NCI-H128 (cell line): ENCODE measurements around the gene NR6A1.

Source experiments
- DNase-seq: peaks from one replicate; lab custom pipeline; 2025; ENCODE audit not compliant: unreplicated experiment; lab: John Stamatoyannopoulos, UW

Gene NR6A1

DNA sequence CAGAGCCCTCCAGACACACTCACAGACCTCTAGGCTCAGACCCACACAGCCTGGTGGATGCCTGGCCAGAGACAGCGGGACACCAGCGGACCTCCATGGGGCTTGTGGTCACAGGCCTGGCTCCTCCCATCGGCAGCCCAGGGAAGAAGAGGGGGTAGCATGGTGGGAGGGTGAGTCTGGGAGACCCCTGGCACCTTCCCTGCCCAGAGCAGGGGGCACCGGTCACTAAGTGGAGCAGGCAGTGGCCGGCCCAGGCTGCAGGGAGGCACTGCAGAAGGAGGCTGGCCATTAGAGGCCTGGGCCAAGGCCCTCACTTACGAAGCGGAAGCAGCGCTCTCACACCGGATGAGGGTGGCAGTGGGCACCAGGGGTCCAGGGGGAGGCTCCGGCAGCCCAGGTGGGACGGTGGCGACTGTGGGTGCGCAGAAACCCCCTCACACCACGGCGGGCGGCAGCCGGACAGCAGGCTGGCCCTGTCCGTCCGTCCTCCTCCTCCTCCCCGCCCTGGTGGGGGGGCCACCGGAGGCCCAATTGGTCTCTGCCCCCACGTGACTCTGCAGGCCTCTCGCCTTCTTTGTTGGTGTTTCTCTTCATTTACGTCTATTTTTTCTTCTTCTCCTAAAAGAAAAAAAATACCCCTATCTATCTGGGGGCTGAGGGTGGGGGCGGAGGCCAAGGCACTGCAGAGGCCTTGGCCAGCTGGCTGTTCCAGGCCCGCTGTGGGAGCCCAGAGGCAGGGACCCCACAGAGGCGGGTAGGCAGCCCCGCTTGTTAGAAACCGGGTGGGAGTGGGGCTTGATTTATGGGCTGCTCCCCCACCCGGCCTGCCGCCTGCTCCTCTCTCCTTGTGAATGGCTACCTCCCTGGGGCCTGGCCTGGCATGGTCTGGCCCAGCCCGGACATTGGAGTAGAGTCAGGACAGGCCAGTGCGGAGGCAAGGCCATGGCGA is 263.9 kb downstream of the NR6A1 start, which contains the start of gene NR5A1:
TSS of gene NR5A1 (minus strand) at position 469 of the 949 bp plus-strand sequence. CDS start 4,004 bp downstream, outside the sequence.
- no peak for DNase-seq

DNA sequence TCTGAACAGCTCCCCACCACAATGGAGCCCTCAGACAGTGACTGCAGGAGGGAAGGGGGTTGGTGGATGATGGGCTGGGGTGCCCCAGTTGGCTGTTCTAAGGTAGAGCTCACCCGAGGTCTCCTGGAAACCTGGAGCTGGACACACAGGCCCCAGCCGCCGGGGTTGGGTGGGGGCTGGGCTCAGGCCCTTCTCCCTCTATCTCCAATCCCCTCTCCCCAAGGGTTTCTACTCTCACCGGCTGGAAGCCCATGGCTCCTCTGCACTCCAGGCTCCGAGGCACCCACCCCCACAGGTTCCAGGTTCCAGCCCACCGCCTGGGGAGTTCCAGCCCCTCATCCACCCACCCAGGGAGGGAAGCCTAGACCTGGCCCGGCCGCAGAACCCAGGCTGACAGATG is 264.7 kb downstream of the NR6A1 start:
- no peak for DNase-seq

DNA sequence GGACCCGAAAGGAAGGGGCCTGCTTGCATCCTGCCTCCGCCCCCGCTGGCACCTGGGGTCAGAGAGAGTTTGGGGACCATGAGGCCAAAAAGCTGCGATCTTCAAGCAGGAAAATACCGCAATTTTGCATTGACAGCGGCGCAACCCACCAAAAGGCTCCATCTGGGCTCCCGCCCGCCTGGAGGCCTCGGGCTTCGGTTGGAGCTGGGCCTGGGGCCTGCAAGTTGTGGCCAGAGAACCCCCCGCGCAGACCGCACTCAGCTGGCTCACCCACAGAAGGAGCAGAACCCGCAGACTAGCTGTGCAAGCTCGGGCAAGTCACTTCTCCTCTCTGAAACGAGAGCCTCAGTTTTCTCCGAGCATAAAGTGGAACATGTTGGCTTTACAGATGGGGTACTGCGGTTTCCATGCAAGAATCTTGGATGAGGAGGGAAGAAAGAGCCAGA is 265.2 kb downstream of the NR6A1 start:
- no peak for DNase-seq

DNA sequence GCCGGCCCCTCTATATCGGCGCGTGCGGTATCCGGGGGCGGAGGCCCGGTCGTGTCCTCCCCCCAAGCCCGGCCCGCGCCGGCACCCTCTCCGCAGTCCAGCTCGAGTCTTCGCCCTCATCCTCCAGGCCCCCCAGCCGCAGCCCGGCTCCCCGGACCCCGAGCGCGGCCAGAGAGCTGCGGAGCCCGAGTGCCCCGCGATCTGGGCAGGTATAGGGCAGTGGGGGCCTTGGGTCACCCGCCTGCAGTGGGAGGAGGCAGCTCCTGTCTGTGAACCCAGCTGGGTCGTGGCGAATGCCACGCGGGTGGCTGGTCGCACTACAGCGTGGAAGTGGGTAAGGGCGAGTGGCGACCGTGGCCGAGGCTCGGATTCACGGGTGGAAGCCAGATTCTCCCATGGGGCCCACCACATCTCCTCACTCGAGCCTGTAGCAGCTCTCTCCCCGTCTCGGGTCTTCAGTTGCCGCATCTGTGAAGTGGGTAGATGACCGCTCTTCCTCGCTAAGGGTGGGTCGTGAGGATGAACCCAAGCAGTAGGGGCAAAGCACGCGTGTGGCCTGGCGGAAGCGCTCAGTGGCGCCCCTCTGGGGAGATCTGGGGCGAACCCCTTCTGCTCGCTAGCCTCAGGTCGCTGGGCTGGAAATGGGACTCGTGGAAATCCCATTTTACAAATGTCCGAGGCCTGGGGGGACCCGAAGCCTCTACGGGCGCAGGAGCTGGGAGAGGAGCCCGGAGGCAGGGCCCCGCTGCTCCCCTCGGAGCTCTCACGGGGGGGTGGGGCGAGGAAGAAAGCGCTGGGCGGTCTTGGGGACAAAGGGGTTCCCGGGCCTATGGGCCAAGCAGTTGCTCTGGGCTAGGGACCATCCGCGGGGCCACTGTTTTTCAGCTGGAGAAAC is 265.9 kb downstream of the NR6A1 start:
- DNase-seq, result no peak

DNA sequence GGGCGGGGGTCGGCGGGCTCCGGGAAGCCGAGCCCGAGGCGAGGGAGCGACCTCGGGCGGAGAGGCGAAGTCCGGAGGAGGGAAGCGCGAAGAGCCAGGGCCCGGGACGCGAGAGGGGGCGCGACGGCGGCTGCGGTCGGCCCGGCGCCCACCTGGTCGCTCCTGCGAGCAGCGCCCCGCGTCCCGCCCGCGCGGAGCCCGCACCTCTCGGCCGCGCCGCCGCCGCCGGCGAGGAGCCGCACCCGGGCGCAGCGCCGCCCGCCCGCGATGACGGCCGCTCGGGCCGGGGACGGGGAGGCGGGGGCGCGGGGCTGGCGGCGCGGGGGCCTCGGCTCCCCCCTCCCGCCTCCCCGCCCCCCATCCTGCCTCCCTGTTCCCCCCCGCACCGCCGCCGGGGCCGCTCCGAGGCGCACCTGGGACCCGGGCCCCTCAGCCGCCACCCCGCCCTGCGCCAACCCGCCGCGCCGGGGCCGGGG is 266.5 kb downstream of the NR6A1 start:
- DNase-seq, result no peak

DNA sequence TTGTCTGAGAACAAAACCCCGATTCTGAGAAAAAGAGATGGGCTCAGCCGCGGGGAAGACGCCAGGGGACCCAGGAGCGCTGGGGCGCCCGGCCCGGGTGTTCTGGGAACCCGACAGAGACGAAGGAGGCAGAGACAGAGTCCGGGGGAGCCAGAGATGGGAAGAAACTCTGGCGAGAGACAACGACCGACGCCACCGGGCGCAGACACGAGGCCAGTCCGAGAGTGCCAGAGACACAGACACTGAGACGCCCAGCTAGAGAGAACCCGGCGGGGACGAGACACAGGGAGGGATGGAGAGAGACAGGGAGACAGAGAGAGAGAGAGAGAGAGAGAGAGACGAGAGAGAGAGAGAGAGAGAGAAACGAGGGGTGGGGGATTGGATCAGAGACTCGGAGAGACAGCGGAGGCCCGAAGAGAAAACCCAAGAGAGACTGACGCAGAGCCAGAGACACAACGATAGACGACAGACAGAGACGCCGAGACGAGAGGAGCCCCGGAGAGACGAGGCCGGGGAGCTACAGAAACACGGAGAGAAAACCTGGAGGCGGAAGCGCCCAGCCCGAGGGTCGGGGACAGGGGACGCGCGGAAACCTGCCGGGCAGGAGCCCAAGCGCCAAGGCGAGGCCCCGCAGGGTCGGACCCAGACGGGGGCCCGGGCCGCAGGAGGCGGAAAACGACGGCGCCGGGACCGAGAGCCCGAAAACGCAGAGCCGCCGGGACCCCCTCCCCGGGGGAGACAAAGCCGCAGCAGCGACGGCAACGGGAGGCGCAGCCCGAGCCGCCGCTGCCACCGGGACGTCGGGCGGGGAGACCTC is 267.2 kb downstream of the NR6A1 start:
- no peak for DNase-seq

DNA sequence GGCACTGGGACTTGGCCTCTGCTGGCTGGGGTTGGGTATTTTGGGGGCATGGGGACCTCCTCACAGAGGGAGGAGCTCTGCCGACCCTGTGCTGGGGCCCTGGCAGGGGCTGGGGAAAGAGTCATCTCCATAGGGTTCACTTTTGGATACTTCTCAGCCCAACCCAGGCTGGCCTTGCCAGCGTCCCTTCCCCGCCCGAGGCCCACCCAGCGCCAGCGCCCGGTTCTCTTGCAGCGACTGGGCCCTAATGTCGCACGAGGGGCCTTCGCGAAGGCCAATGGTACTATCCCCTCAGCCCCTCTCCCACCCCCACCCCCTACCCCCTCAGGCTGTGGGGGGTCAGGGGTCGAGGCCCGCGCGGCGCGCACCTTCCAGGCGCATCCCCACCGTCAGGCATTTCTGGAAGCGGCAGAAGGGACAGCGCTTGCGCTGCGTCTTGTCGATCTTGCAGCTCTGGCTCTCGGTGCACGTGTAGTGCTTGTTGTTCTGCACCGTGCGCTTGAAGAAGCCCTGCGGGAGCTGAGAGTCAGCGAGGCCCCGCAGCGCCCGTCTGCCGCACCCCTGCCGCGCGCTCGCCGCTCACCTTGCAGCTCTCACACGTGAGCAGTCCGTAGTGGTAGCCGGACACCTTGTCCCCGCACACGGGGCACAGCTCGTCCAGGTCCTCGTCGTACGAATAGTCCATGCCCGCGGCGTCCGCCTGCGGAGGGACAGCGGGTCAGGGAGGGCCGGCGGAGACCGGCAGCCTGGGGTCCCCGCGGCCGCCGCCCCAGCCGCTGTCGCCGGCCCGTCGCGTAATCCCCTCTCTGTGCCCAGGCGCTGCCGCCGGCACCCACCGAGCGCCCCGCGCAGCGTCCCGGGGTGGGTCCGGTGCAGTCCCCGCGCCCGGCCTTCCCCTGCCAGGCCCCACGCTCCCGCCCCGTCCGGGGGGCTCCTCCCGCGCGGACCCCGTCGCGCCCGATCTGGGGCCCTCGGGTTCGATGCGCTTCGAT is 268.1 kb downstream of the NR6A1 start:
- DNase-seq, result no peak

DNA sequence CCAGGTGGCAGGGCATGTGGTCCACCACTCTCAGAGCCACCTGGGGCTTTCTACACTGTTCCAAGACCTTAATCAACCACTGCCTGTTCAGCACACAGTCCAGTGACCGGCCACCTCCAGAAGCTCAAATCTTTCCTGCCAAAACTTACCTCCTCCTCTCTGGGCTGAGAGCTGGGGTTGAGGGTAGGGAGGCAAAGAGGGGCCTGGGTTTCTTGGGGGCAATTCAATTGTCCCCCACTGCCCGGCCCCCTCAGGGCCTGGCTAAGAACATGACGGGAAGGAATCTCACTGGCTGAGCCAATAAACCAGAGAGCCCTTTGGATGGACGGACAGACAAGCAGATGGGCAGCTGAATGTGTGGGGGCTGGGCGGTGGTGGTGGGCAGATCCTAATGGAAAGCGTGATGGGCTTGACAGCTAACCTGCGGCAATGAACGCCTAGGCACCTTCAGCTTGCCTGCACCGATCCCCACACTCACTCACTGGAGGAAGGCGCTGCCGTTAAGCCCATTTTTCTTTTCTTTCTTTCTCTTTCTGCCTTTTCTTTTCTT is 269.3 kb downstream of the NR6A1 start:
- no peak for DNase-seq

DNA sequence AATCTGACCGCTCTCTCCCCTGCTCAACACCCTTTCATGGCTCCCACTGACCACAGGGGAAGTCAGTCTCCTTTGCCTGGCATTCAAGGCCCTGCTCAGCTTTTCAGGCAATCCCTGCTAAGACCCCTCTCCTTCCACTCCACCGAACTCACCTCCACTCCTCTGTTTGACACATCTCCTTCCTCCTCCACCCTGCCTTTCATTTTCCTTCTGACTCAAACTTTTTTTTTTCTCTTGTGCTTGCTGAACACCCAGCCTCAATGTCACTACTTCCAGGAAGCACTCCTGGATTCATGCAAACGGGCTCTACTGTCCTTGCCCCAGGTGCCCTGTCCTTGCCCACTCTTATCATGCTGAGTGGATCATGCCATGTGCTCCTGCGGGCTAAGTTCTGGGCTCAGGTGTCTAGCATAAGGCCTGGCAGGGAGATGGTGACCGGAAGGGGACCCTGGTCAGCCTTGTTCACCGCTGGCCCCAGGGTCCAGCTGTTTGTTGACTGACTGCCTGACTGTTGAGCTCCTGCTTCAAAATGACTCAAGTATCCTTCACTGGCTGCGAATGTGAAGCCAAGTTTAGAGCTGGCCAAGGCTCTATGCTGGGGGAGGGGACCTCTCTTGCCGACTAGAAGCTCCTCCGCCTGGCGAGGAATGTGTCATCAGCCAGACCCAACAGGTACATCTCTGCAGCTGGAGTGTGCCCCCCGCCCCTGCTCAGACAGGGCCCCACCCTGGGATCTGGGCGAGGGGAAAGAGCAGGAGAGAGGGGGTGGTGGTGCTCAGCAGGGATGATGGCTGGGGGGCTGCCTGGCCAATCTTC is 270.1 kb downstream of the NR6A1 start:
- DNase-seq, result no peak

DNA sequence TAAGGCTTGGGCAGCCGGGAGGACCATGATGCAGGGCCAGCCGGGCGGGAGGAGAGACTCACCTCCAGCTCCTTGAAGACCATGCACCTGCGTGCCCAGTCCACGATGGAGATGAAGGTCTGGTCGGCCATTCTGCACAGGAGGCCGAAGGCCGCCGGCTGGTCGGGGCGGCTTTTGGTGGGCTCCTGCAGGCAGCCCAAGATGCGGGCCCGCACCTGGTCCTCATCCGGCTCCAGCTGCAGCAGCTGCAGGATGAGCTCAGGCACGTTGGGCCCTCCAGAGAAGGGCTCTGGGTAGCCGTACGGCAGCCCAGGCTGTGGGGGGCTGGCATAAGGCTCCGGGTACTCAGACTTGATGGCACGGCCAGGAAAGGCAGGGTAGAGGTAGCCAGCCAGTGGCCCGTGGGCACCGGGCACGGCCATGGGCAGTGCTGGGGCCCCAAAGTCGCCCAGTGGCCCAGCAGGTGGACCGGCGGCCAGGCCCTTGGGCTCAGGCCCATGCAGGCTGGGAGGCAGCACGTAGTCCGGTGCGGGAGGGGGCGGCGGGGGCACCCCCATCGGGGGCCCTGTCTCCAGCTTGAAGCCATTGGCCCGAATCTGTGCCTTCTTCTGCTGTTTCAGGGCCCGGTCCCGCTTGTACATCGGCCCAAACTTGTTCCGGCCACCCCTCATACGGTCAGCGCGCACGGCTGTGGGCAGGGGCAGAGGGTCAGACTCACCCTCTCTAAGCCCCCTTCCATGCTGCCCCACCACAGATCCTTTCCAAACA is 270.9 kb downstream of the NR6A1 start:
- no peak for DNase-seq

DNA sequence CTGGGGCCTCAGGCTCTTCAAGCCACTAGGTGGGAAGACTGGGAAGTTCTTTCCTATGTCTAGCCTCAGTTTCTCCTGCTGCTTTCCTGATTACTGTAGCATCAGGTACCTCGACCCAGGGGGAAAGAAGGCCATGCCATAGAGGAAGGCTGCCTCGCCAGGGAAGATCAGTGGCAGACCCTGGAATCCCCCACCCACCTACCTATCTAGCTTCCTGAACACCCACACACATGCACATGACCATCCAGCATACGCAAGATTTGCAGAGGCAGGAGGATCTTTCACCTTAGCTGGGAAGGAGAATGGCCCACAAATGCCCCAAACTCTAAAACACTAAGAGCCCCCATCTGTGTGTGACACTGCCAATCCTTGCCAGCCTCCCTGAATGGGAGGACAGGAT is 271.9 kb downstream of the NR6A1 start:
- DNase-seq, result no peak

DNA sequence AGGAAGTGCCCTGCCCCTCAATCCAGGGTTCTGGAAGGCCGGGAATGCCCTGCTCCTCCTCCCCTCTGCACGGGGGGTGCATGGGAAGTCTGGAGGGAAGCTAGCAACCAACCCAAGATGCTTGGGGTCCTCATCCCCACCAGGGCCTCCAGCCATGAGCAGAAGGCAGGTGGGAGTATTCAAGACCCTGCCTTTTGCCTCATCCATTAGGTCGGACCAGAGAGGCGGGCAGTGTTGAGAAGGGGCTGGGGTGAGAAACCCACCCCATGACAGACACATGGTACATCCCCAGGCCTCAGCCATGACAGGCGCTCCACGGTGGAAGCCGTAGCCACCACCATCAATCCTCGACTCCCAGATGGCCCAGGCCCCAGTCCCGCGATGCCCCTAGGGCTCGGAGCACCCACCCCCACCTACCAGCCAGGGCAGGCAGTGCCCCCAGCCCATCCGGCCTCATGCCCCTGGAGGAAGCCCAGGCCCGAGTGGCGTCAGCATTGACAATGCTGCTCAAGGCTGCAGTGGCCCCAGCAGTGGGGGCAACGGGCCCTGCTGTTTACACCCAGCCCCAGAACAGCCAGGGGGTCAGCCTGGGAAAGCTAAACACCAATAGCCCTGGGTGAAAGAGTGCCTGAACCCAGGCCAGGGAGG is 272.5 kb downstream of the NR6A1 start:
- DNase-seq, result no peak

DNA sequence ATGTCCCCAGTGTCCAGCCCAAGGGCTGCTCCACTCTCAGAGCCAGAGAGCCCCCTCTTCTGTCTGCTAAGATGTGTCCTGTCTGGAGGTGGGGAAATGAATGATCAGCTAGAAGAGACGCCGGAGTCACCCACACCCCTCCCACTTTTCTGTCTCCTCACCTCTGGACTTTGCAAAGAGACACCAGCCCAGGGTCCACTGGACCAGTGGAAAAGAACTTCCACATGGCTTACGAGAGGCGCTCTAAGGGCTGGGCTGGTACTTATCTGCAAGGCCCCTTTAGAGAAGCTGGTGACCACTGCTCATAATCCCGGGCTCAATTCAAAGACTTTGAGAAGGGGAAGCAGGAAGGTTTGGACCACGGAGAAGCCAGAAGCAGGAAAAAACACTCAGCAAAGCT is 273.1 kb downstream of the NR6A1 start:
- no peak for DNase-seq

DNA sequence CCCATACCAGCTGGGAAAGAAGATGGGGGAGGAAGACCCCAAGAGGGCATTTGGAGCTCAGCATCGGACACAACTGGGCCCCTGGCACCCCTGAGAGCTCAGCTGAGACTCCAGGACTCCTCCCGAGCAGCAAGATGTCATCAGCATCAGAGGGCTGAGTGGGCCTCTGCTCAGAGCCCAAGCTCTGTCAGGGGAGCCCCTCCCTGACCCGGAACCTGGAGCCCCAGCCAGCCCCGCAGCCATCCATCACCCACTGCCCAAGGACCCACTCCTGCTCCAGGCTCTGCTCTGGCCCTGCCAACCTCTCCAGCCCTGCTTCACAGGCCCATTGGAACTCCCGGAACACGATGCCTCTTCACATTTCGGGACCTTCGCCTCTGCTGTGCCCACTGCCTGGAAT is 273.7 kb downstream of the NR6A1 start:
- DNase-seq, result no peak

DNA sequence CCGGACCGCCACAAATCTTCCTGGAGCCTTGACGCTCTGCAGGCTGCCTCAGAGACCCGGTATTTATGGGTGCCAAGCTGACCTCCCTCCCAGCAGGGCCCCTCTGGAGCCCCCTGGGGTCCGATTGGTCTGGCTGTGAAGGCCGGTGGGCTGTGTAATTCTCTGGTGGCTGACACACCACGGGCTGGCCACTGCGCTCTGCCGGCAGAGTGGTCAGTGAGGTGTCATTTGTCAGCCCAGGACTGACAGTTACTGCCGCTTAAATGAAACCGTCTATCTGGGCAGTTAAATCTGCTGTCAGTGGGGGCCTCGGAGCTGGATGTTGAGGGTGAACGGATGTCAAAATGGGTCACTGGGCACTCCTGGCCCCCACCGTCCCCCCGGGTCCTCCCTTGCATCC is 274.6 kb downstream of the NR6A1 start:
- no peak for DNase-seq

DNA sequence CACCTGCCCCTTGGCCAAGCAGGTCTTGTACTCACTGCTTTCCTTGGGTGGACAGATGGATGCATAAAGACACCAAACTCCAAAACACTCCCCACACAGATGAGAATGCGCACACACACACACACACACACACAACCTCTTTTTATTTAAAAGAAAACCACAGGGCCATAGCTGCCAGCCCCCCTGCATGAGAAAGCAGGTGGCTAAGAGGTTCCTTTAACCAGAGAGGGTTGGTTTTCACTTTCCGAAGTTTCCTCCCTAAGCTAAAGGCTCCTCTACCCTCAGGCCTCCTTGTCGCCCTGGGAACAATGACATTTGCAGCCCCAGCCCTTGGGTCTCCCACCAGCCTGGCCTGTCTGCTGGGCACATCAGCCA is 275.0 kb downstream of the NR6A1 start:
- DNase-seq, result no peak
